Measurements from ENCODE around the gene RFTN1. TPM values are rescaled to one million over a fixed set of nuclear protein-coding genes. Genes with fewer than 3 reads are reported as not detected.

RFTN1 gene
- total RNA-seq, 1 donor from 2014 or later, result 53.4 TPM

GRCh38 chr3:16386561-16386960 is 126.9 kb downstream of the RFTN1 start:
- peak overlapping the region; percentile 59 for H3K27ac Mint-ChIP-seq (ENCODE audit: unreplicated experiment)
- H3K4me1 Mint-ChIP-seq (ENCODE audit: low read depth), result peaks cover 33% of the 10 kb centered on the region
- no peaks in the 10 kb centered on the region for H3K36me3 Mint-ChIP-seq (ENCODE audit: low read depth)
- H3K9me3 Mint-ChIP-seq (ENCODE audit: low read depth), result no peaks in the 10 kb centered on the region
- no peak for TF ChIP-seq CTCF (IDR thresholded peaks at IDR 0.05)
- no peaks in the 10 kb centered on the region for H3K27me3 Mint-ChIP-seq (ENCODE audit: low read depth)
- H3K4me3 Mint-ChIP-seq (ENCODE audit: unreplicated experiment), result no peak overlapping the region
- no peak for DNase-seq (ENCODE audit: low spot score)

GRCh38 chr3:16385151-16385550 is 128.3 kb downstream of the RFTN1 start:
- H3K4me1 Mint-ChIP-seq (ENCODE audit: low read depth), result peaks cover 22% of the 10 kb centered on the region
- H3K9me3 Mint-ChIP-seq (ENCODE audit: low read depth), result no peaks in the 10 kb centered on the region
- no peak overlapping the region for H3K27ac Mint-ChIP-seq (ENCODE audit: unreplicated experiment)
- no peak for TF ChIP-seq CTCF (IDR thresholded peaks at IDR 0.05)
- H3K27me3 Mint-ChIP-seq (ENCODE audit: low read depth), result no peaks in the 10 kb centered on the region
- no peak overlapping the region for H3K4me3 Mint-ChIP-seq (ENCODE audit: unreplicated experiment)
- no peaks in the 10 kb centered on the region for H3K36me3 Mint-ChIP-seq (ENCODE audit: low read depth)
- no peak for DNase-seq (ENCODE audit: low spot score)

- H3K27ac Mint-ChIP-seq (ENCODE audit: unreplicated experiment), result no peak overlapping the region
- no peak overlapping the region for H3K4me3 Mint-ChIP-seq (ENCODE audit: unreplicated experiment)
- H3K27me3 Mint-ChIP-seq (ENCODE audit: low read depth), result no peaks in the 10 kb centered on the region
- no peak for DNase-seq (ENCODE audit: low spot score)
- H3K4me1 Mint-ChIP-seq (ENCODE audit: low read depth), result peaks cover 14% of the 10 kb centered on the region
- TF ChIP-seq CTCF (IDR thresholded peaks at IDR 0.05), result no peak
- H3K9me3 Mint-ChIP-seq (ENCODE audit: low read depth), result no peaks in the 10 kb centered on the region
- H3K36me3 Mint-ChIP-seq (ENCODE audit: low read depth), result no peaks in the 10 kb centered on the region
These were observed 129.6 kb downstream of the RFTN1 start for GRCh38 chr3:16383864-16384263.

- no peak for TF ChIP-seq CTCF (IDR thresholded peaks at IDR 0.05)
- no peak overlapping the region for H3K27ac Mint-ChIP-seq (ENCODE audit: unreplicated experiment)
- H3K27me3 Mint-ChIP-seq (ENCODE audit: low read depth), result no peaks in the 10 kb centered on the region
- no peak overlapping the region for H3K4me3 Mint-ChIP-seq (ENCODE audit: unreplicated experiment)
- peaks cover 10% of the 10 kb centered on the region for H3K4me1 Mint-ChIP-seq (ENCODE audit: low read depth)
- no peak for DNase-seq (ENCODE audit: low spot score)
- H3K36me3 Mint-ChIP-seq (ENCODE audit: low read depth), result no peaks in the 10 kb centered on the region
- peaks cover 2% of the 10 kb centered on the region for H3K9me3 Mint-ChIP-seq (ENCODE audit: low read depth)
These were observed 130.7 kb downstream of the RFTN1 start for GRCh38 chr3:16382845-16383244.

- peaks cover 7% of the 10 kb centered on the region for H3K4me1 Mint-ChIP-seq (ENCODE audit: low read depth)
- H3K36me3 Mint-ChIP-seq (ENCODE audit: low read depth), result peaks cover 5% of the 10 kb centered on the region
- DNase-seq (ENCODE audit: low spot score), result no peak
- no peaks in the 10 kb centered on the region for H3K27me3 Mint-ChIP-seq (ENCODE audit: low read depth)
- H3K4me3 Mint-ChIP-seq (ENCODE audit: unreplicated experiment), result no peak overlapping the region
- no peak overlapping the region for H3K27ac Mint-ChIP-seq (ENCODE audit: unreplicated experiment)
- peaks cover 2% of the 10 kb centered on the region for H3K9me3 Mint-ChIP-seq (ENCODE audit: low read depth)
- no peak for TF ChIP-seq CTCF (IDR thresholded peaks at IDR 0.05)
These were observed 132.1 kb downstream of the RFTN1 start for GRCh38 chr3:16381426-16381825.
